ENCODE results near the gene UBA5. TPM values are rescaled to one million over a fixed set of nuclear protein-coding genes. Genes with fewer than 3 reads are reported as not detected.

UBA5 gene
- total and polyA plus RNA-seq, 7 donors: 16.8 to 35.3 (median 23.9) TPM

GRCh38 chr3:132622761-132623160 is 37.4 kb upstream of the UBA5 start:
- no peaks in the 10 kb centered on the region for H3K4me1 ChIP-seq
- H3K27me3 ChIP-seq: no peaks in the 10 kb centered on the region
- no peak overlapping the region for H3K4me3 ChIP-seq
- no peak overlapping the region for H3K27ac ChIP-seq
- 91 to 94% methylated on average over 1 of the region's 1 CpG for WGBS, 2 donors
- peaks cover 5 to 43% (median 7%) of the 10 kb centered on the region in 4 donors for H3K36me3 ChIP-seq
- TF ChIP-seq POLR2A (IDR thresholded peaks at IDR 0.05) (no peak), CTCF (IDR thresholded peaks at IDR 0.05) (no peak), EP300 (IDR thresholded peaks at IDR 0.05) (no peak), POLR2AphosphoS5 (IDR thresholded peaks at IDR 0.05) (no peak)
- DNase-seq: no peak
- intact Hi-C loops (cut with DNase I): no loop called here
- H3K9me3 ChIP-seq: no peaks in the 10 kb centered on the region

GRCh38 chr3:132623646-132624045 is 36.5 kb upstream of the UBA5 start:
- Histone ChIP-seq H3K4me1 (no peaks in the 10 kb centered on the region), H3K4me3 (no peak overlapping the region), H3K27me3 (no peaks in the 10 kb centered on the region), H3K27ac (no peak overlapping the region), H3K36me3 (peaks cover 5 to 44% (median 9%) of the 10 kb centered on the region in 4 donors), H3K9me3 (no peaks in the 10 kb centered on the region)
- DNase-seq: no peak
- intact Hi-C loops (cut with DNase I): no loop called here
- TF ChIP-seq POLR2A (IDR thresholded peaks at IDR 0.05): no peak
- TF ChIP-seq EP300 (IDR thresholded peaks at IDR 0.05): no peak
- no peak for TF ChIP-seq CTCF (IDR thresholded peaks at IDR 0.05)
- no peak for TF ChIP-seq POLR2AphosphoS5 (IDR thresholded peaks at IDR 0.05)
- WGBS, 2 donors: 80 to 100% methylated on average over 1 of the region's 1 CpG

- H3K27me3 ChIP-seq: no peaks in the 10 kb centered on the region
- H3K4me1 ChIP-seq: no peaks in the 10 kb centered on the region
- TF ChIP-seq POLR2AphosphoS5 (IDR thresholded peaks at IDR 0.05) (no peak), CTCF (IDR thresholded peaks at IDR 0.05) (no peak), EP300 (IDR thresholded peaks at IDR 0.05) (no peak), POLR2A (IDR thresholded peaks at IDR 0.05) (no peak)
- H3K9me3 ChIP-seq: no peaks in the 10 kb centered on the region
- peaks cover 5 to 52% (median 11%) of the 10 kb centered on the region in 4 donors for H3K36me3 ChIP-seq
- intact Hi-C loops (cut with DNase I): no loop called here
- no peak for DNase-seq
- H3K27ac ChIP-seq: no peak overlapping the region
- 94 to 97% methylated on average over 7 of the region's 7 CpGs for WGBS, 2 donors
- H3K4me3 ChIP-seq: no peak overlapping the region
Observed at GRCh38 chr3:132624790-132625189, 35.3 kb upstream of the UBA5 start.

GRCh38 chr3:132625613-132626012 is 34.5 kb upstream of the UBA5 start:
- Histone ChIP-seq H3K27ac (no peak overlapping the region), H3K4me1 (no peaks in the 10 kb centered on the region), H3K27me3 (no peaks in the 10 kb centered on the region), H3K9me3 (no peaks in the 10 kb centered on the region), H3K4me3 (no peak overlapping the region), H3K36me3 (peaks cover 5 to 61% (median 11%) of the 10 kb centered on the region in 4 donors)
- intact Hi-C loops (cut with DNase I): no loop called here
- DNase-seq: no peak
- TF ChIP-seq CTCF (IDR thresholded peaks at IDR 0.05) (no peak), EP300 (IDR thresholded peaks at IDR 0.05) (no peak), POLR2AphosphoS5 (IDR thresholded peaks at IDR 0.05) (no peak), POLR2A (IDR thresholded peaks at IDR 0.05) (no peak)
- 92 to 93% methylated on average over 1 of the region's 1 CpG for WGBS, 2 donors

GRCh38 chr3:132626955-132627354 is 33.2 kb upstream of the UBA5 start:
- Histone ChIP-seq H3K27me3 (no peaks in the 10 kb centered on the region), H3K4me1 (no peaks in the 10 kb centered on the region), H3K9me3 (no peaks in the 10 kb centered on the region), H3K4me3 (no peak overlapping the region), H3K36me3 (peaks cover 5 to 68% (median 11%) of the 10 kb centered on the region in 4 donors), H3K27ac (no peak overlapping the region)
- no peak for DNase-seq
- WGBS, 2 donors: 95 to 98% methylated on average over 6 of the region's 6 CpGs
- intact Hi-C loops (cut with DNase I): no loop called here
- TF ChIP-seq EP300 (IDR thresholded peaks at IDR 0.05) (no peak), POLR2A (IDR thresholded peaks at IDR 0.05) (no peak), CTCF (IDR thresholded peaks at IDR 0.05) (no peak), POLR2AphosphoS5 (IDR thresholded peaks at IDR 0.05) (no peak)

Measured in sigmoid colon (tissue), 7 donors.